ENCODE data around the gene PTPRJ. TPM values are rescaled to one million over a fixed set of nuclear protein-coding genes. Genes with fewer than 3 reads are reported as not detected.

PTPRJ gene
- total RNA-seq, 1 donor from 2014 or later = 214 TPM

Other genes starting within 250 kb of the PTPRJ start
- 35.8 and 50.6 TPM in 2 replicates for gene FNBP4, start 213.2 kb upstream of the PTPRJ start, total RNA-seq
- gene NUP160, start 132.2 kb upstream of the PTPRJ start, total RNA-seq = 26.7 and 40.7 TPM in 2 replicates
- gene OR4B1, start 236.3 kb downstream of the PTPRJ start, total RNA-seq = not detected in 2 replicates

Data from renal cortical epithelial cell (primary cell).